ENCODE measurements around the gene MYOF. TPM values are rescaled to one million over a fixed set of nuclear protein-coding genes. Genes with fewer than 3 reads are reported as not detected.
"Not testable (repeated sequence)": the region's sequence is repeated elsewhere in the genome, so short reads cannot be mapped to it uniquely, and the experiment has no call there.

Gene MYOF
- total RNA-seq, 1 donor from 2014 or later, result 32.5 TPM

DNA sequence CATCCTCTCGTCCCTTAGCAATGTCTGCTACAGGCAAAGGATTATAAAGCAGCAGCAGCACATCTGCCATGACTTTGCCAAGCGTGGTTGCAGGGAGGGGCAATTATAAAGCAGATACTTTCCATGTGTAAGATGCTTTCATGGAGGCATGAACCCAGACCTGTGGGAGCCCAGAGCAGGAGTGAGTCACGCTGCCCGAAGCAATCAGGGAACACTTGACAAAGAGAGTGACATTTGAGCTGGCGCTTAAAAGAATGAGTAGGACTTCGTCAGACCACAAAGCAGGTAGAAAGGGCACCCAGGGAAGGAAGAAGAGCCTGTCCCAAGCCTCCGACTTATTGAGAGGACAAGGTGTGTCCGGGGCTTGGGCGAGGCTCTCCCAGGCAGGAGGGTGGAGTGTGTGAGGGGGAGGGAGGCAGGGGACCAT lies 147.2 kb downstream of the MYOF start:
- Mint-ChIP-seq H3K4me1 (ENCODE audit: low read depth) (no peaks in the 10 kb centered on the region), H3K4me3 (ENCODE audit: low read depth) (no peak overlapping the region), H3K27me3 (ENCODE audit: low read depth) (no peaks in the 10 kb centered on the region), H3K9me3 (no peaks in the 10 kb centered on the region), H3K27ac (no peak overlapping the region), H3K36me3 (ENCODE audit: low read depth) (no peaks in the 10 kb centered on the region)
- DNase-seq (ENCODE audit: low spot score), result no peak
- intact Hi-C loops (cut with micrococcal nuclease), result no loop called here

DNA sequence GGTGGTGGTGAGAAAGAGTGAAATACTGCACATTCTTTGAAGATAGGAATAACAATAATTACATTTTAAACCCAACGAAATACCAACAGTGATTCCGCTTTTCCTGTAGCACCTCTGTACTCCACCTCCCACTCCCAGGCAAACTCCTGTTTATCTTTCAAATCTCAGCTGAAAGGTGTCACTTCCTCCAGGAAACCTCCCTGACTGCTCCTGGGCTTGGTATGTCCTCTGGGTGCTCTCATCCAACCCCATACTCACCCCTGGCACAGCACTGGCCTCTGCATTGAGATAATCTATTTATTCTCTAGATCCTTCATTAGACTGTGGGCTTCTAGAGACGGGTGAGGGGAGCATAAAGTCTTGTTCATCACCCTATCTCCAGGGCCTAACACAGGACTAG lies 148.0 kb downstream of the MYOF start:
- no peaks in the 10 kb centered on the region for H3K27me3 Mint-ChIP-seq (ENCODE audit: low read depth)
- H3K36me3 Mint-ChIP-seq (ENCODE audit: low read depth), result no peaks in the 10 kb centered on the region
- H3K27ac Mint-ChIP-seq, result no peak overlapping the region
- no peaks in the 10 kb centered on the region for H3K4me1 Mint-ChIP-seq (ENCODE audit: low read depth)
- intact Hi-C loops (cut with micrococcal nuclease), result no loop called here
- DNase-seq (ENCODE audit: low spot score), result no peak
- H3K4me3 Mint-ChIP-seq (ENCODE audit: low read depth), result no peak overlapping the region
- H3K9me3 Mint-ChIP-seq, result no peaks in the 10 kb centered on the region

DNA sequence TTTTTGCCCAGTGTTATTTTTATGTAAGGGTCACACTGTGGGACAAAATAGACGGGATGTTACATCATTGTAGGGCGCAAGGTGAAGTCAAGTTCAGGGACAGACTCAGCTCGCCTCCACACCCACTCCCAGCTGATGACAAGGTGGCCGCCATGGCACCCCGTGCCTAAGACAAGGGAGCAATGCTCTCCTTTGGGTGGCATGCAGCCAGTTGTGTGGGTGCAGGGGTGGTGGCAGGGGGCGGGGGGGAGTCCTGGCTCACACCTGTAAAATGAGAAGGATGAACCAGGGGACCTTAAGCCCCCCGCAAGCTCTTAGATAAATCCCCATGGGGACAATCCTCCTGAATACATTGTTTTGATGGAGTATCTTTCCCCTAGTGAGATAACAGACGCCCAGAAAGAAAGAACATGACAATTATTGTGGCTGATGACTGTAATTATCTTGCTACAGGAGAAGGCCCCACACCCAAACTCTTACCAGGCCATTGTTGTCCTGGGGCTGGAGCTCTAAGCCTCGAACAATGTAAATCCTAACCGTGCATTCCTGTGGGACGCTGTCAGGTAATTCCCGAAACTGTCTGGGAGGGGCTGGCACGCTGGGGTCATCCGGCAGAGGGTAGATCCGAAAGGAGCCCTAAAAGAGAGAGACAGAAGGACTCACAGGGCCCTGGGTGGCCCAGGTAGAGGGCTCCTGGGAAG lies 148.7 kb downstream of the MYOF start:
- no peaks in the 10 kb centered on the region for H3K36me3 Mint-ChIP-seq (ENCODE audit: low read depth)
- H3K4me3 Mint-ChIP-seq (ENCODE audit: low read depth), result no peak overlapping the region
- intact Hi-C loops (cut with micrococcal nuclease), result no loop called here
- no peak overlapping the region for H3K27ac Mint-ChIP-seq
- H3K27me3 Mint-ChIP-seq (ENCODE audit: low read depth), result no peaks in the 10 kb centered on the region
- H3K9me3 Mint-ChIP-seq, result no peaks in the 10 kb centered on the region
- H3K4me1 Mint-ChIP-seq (ENCODE audit: low read depth), result no peaks in the 10 kb centered on the region
- DNase-seq (ENCODE audit: low spot score), result no peak

DNA sequence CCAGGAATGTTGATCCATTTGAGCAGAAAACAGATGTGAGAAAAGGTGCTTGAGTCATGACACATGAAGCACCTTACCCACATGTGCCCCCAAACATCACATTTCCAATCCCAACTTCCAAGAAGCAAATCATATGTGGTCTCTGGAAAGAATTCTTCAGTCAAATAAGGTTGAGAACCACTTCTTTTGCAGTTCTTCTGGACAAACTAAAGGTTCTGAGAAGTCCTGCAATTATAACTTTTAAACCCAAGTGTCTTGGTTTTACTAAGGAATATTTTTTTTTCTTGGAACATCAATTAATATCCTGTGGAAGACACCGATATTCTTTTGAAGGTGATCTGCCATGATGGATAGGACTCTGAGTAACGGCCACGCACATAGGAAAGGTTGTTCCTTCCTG lies 151.3 kb downstream of the MYOF start:
- intact Hi-C loops (cut with micrococcal nuclease), result no loop called here
- H3K4me3 Mint-ChIP-seq (ENCODE audit: low read depth), result no peak overlapping the region
- H3K36me3 Mint-ChIP-seq (ENCODE audit: low read depth), result no peaks in the 10 kb centered on the region
- no peaks in the 10 kb centered on the region for H3K27me3 Mint-ChIP-seq (ENCODE audit: low read depth)
- no peaks in the 10 kb centered on the region for H3K4me1 Mint-ChIP-seq (ENCODE audit: low read depth)
- no peaks in the 10 kb centered on the region for H3K9me3 Mint-ChIP-seq
- H3K27ac Mint-ChIP-seq, result no peak overlapping the region
- no peak for DNase-seq (ENCODE audit: low spot score)

DNA sequence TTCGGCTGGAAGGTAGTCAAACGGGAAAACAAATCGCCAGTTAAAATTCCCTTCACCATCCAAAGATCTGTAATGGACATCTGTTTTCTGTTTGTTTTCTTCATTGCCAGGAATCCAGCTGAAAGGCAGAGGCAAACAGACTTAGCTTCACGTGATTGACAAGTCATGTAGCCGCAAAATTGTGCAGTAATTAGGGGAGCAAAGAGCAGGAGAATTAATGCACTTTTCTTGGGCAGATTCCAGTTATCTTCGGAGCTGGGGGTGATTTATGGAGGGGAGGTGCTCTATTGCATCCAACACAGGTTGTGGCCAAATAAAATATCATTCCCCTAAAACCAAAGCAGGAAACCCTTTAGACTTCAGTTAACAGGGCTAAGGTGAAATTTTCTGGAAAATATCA lies 162.2 kb downstream of the MYOF start:
- H3K4me1 Mint-ChIP-seq (ENCODE audit: low read depth), result peaks cover 7% of the 10 kb centered on the region
- H3K27me3 Mint-ChIP-seq (ENCODE audit: low read depth), result no peaks in the 10 kb centered on the region
- H3K27ac Mint-ChIP-seq, result no peak overlapping the region
- H3K9me3 Mint-ChIP-seq, result no peaks in the 10 kb centered on the region
- no peak overlapping the region for H3K4me3 Mint-ChIP-seq (ENCODE audit: low read depth)
- DNase-seq (ENCODE audit: low spot score), result no peak
- intact Hi-C loops (cut with micrococcal nuclease), result no loop called here
- H3K36me3 Mint-ChIP-seq (ENCODE audit: low read depth), result peaks cover 3% of the 10 kb centered on the region

DNA sequence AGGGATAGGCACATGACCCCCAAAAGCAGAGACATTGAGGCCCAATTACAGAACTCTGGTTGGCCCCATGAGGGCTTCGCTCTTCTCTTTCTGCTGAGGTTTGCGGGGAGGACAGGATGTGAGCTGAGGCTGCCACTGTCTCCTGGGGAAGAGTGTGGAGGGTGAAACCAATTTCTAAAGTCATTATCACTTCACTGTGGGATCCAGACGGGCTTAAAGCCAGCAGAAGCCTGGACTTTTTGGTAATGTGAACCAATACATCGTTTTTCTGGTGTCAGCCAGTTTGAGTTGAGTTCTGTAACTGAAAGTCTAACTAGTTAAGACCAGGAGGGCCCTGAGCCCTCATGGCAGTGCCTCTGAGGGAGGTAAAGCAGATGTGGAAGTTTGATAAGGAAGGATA lies 163.0 kb downstream of the MYOF start:
- intact Hi-C loops (cut with micrococcal nuclease), result no loop called here
- H3K27me3 Mint-ChIP-seq (ENCODE audit: low read depth), result no peaks in the 10 kb centered on the region
- no peak overlapping the region for H3K4me3 Mint-ChIP-seq (ENCODE audit: low read depth)
- no peak for DNase-seq (ENCODE audit: low spot score)
- peaks cover 7% of the 10 kb centered on the region for H3K4me1 Mint-ChIP-seq (ENCODE audit: low read depth)
- H3K36me3 Mint-ChIP-seq (ENCODE audit: low read depth), result peaks cover 3% of the 10 kb centered on the region
- no peak overlapping the region for H3K27ac Mint-ChIP-seq
- H3K9me3 Mint-ChIP-seq, result no peaks in the 10 kb centered on the region

DNA sequence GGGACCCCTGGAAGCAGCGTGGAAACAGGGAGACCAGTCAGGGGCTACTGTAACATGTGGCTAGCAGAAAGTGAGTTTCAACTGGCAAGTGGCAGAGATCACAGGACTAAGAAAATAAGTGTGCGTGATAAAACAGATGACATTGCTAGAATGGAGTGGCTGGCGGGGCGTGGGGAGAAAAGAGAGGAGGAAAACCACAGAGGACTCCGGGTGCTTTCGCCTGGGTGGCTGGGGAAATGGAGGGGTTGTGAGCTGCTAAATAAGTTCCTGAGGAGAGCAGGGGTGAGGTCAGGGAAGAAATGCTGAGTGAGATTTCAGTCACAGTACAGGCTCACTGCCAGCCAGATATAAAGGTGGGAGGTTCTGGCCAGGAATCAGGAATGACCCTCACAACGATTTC lies 166.9 kb downstream of the MYOF start:
- no peak overlapping the region for H3K4me3 Mint-ChIP-seq (ENCODE audit: low read depth)
- no peaks in the 10 kb centered on the region for H3K9me3 Mint-ChIP-seq
- H3K4me1 Mint-ChIP-seq (ENCODE audit: low read depth), result peaks cover 9% of the 10 kb centered on the region
- intact Hi-C loops (cut with micrococcal nuclease), result no loop called here
- H3K27ac Mint-ChIP-seq, result no peak overlapping the region
- no peaks in the 10 kb centered on the region for H3K27me3 Mint-ChIP-seq (ENCODE audit: low read depth)
- no peak for DNase-seq (ENCODE audit: low spot score)
- H3K36me3 Mint-ChIP-seq (ENCODE audit: low read depth), result peaks cover 12% of the 10 kb centered on the region

DNA sequence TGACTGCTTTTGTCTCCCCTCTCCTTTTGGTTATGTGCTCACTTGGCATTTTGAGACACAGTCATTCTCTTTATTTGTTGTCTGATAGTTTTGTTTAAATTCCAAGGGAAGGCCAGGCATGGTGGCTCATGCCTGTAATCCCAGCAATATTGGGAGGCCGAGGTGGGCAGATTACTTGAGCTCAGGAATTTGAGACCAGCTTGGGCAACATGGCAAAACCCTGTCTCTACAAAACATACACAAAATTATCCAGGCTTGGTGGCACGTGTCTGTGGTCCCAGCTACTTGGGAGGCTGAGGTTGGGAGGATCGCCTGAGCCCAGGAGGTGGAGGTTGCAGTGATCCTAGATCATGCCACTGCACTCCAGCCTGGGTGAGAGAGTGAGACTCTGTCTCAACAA lies 167.5 kb downstream of the MYOF start:
- intact Hi-C loops (cut with micrococcal nuclease); DNase-seq (ENCODE audit: low spot score); H3K4me1 Mint-ChIP-seq (ENCODE audit: low read depth); H3K9me3 Mint-ChIP-seq; H3K27ac Mint-ChIP-seq; H3K4me3 Mint-ChIP-seq (ENCODE audit: low read depth); H3K27me3 Mint-ChIP-seq (ENCODE audit: low read depth): not testable (repeated sequence)
- peaks cover 12% of the 10 kb centered on the region for H3K36me3 Mint-ChIP-seq (ENCODE audit: low read depth)

DNA sequence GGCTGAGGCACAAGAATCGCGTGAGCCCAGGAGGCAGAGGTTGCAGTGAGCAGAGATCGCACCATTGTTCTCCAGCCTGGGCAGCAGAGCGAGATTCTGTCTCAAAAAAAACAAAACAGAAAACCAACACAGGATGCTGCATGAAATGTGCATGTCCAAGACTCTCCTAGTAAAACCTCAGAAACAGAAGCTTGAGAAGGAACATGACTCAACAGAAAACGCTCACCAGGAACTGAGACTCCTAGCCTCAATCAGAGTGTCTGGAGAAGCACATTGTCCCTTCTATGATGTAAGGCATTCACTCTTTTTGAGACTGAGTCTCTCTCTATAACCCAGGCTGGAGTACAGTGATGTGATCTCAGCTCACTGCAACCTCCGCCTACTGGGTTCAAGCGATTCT lies 168.3 kb downstream of the MYOF start:
- no peak for DNase-seq (ENCODE audit: low spot score)
- Mint-ChIP-seq H3K36me3 (ENCODE audit: low read depth) (peaks cover 12% of the 10 kb centered on the region), H3K27me3 (ENCODE audit: low read depth) (no peaks in the 10 kb centered on the region), H3K9me3 (no peaks in the 10 kb centered on the region), H3K4me3 (ENCODE audit: low read depth) (no peak overlapping the region), H3K4me1 (ENCODE audit: low read depth) (peaks cover 9% of the 10 kb centered on the region), H3K27ac (no peak overlapping the region)
- intact Hi-C loops (cut with micrococcal nuclease), result no loop called here

DNA sequence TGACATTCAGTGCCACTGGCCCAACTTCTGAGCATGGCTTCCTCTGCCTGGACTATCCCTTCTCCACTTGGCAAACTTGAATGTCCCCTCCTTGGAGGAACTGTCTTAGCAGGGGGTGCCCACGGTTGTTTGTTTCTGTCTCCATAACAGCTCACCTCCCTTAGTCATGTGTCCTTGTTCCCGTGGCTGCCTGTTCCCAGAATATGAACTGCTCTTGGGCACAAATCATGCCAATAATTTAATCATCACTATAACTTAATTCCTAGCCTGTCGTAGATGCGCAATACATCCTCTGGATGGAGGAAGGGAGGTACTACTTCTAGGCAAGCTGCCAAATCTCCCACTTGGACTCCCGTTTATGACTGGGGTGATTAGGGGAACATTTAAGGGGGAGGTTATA lies 173.1 kb downstream of the MYOF start:
- H3K27me3 Mint-ChIP-seq (ENCODE audit: low read depth), result no peaks in the 10 kb centered on the region
- intact Hi-C loops (cut with micrococcal nuclease), result no loop called here
- H3K9me3 Mint-ChIP-seq, result no peaks in the 10 kb centered on the region
- H3K4me3 Mint-ChIP-seq (ENCODE audit: low read depth), result no peak overlapping the region
- peaks cover 9% of the 10 kb centered on the region for H3K36me3 Mint-ChIP-seq (ENCODE audit: low read depth)
- H3K27ac Mint-ChIP-seq, result no peak overlapping the region
- DNase-seq (ENCODE audit: low spot score), result no peak
- H3K4me1 Mint-ChIP-seq (ENCODE audit: low read depth), result peaks cover 2% of the 10 kb centered on the region

DNA sequence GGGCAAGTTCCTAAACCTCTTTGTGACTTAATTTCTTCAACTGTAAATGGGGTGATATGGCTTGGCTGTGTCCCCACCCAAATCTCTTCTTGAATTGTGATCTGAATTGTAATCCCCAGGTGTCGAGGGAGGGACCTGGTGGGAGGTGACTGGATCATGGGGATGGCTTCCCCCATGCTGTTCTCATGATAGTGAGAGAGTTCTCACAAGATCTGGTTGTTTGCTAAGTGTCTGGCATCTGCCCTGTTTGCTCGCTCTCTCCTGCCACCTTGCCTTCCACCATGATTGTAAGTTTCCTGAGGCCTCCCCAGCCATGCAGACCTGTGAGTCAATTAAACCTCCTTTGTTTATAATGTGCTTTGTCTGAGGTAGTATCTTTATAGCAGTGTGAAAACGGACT lies 177.0 kb downstream of the MYOF start:
- no peaks in the 10 kb centered on the region for H3K36me3 Mint-ChIP-seq (ENCODE audit: low read depth)
- no peak for DNase-seq (ENCODE audit: low spot score)
- H3K4me3 Mint-ChIP-seq (ENCODE audit: low read depth), result no peak overlapping the region
- H3K27me3 Mint-ChIP-seq (ENCODE audit: low read depth), result no peaks in the 10 kb centered on the region
- no peaks in the 10 kb centered on the region for H3K9me3 Mint-ChIP-seq
- H3K27ac Mint-ChIP-seq, result no peak overlapping the region
- intact Hi-C loops (cut with micrococcal nuclease), result no loop called here
- H3K4me1 Mint-ChIP-seq (ENCODE audit: low read depth), result no peaks in the 10 kb centered on the region

DNA sequence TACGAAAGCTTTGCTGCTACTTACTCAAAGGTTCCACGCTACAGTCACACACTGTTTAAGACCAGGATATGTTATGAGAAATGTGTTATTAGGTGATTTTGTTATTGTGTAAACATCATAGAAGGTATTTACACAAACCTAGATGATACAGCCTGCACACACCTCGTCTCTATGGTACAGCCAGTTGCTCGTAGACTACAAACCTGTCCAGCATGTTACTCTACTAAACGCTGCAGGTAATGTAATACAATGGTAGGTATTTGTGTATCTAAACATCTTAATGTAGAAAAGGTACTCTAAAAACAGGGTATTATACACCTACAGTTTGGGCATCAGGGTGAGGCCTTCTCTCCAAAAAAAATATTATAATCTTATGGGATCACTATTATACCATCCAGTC lies 181.2 kb downstream of the MYOF start:
- Mint-ChIP-seq H3K27me3 (ENCODE audit: low read depth) (no peaks in the 10 kb centered on the region), H3K9me3 (no peaks in the 10 kb centered on the region), H3K4me1 (ENCODE audit: low read depth) (no peaks in the 10 kb centered on the region), H3K36me3 (ENCODE audit: low read depth) (no peaks in the 10 kb centered on the region), H3K4me3 (ENCODE audit: low read depth) (no peak overlapping the region), H3K27ac (no peak overlapping the region)
- DNase-seq (ENCODE audit: low spot score), result no peak
- intact Hi-C loops (cut with micrococcal nuclease), result no loop called here

DNA sequence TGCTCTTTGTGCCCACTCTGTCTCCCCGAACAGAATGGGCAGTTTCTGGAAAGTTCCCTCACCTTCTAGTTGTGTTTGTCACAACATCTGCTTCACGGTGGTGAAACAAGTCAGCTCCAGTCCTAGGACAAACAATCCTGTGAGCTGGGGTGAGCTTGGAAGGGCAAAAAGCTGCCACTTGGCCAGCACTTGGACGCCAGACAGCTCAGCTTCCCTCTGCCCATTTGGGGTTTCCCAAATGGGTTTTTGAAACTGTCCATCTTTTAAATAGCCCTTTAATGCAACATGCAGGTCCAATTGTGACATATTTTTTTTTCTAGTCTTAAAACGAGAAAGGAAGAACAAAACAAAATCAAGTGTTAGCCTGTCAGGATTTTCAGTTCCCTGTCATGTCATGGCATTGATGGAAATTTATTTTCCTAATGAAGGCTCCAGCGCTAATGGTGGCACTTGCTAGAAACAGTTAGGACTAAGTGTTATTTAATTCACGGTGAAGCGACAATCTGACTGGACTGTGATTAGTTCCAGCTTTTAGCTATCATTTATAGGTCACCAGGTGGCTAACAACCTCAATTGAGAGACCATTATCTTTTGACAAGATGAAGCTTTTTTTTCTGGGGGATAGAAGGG lies 181.7 kb downstream of the MYOF start:
- Mint-ChIP-seq H3K4me3 (ENCODE audit: low read depth) (no peak overlapping the region), H3K9me3 (no peaks in the 10 kb centered on the region), H3K27me3 (ENCODE audit: low read depth) (no peaks in the 10 kb centered on the region), H3K36me3 (ENCODE audit: low read depth) (no peaks in the 10 kb centered on the region), H3K27ac (no peak overlapping the region), H3K4me1 (ENCODE audit: low read depth) (no peaks in the 10 kb centered on the region)
- intact Hi-C loops (cut with micrococcal nuclease), result no loop called here
- DNase-seq (ENCODE audit: low spot score), result no peak

Data from activated T-helper 2 cell treated with anti-CD3 and anti-CD28 coated beads, Interferon-gamma antibody, Interleukin-2, Interleukin-4, amounts not matched to agents 10 μg/mL and 5 μg/mL and 100 μg/mL, durations not matched to agents 14 hours and 24 hours and 36 hours (primary cell).